Astrocyte of the hippocampus (primary cell): ENCODE measurements around the gene GPRC5C.
A peak's percentile ranks its signal among the peaks of the same experiment; 100 is the strongest.

Experiments
- DNase-seq: peaks from one replicate; pipeline ENCODE4 v3.0.0; 2011; ENCODE audit warnings: low read depth, low spot score

The GPRC5C gene

DNA sequence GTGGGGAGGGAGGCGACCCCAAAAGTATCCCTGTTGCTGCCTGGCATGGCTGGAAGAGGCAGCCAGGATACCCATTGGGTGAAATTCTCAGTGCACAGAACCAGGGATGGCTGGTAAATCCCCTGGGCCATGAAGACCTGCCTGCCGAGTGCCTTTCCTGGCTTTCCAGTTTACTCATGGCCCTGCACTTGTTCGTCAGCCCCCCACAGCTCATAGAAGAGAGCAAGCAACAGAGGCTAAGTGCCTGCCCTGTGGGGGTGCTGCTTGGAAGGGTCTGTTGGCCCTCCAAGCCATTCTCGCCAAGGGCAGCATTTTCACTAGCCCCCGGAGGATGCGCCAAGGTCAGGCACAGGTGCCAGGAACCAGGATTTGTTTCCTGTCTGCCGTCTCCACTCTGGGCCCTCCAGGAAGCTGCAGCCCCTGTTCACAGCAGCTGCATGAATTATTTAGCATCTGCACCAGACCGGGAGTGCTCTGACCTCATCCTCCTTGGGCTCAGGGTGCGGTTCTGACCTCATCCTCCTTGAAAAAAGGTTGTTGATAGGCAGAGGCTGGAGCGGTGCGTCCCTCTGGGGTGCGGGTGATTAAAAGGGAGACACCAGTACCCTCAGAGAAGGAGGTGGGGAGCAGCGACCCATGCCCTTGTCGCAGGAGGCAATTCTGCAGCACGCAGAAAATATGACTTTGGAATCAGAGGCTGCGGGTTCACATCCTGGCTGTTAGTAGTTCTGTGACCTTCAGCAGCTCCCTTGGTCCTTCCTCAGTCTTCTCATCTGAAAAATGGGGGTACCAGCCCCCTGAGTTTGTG is 20.3 kb downstream of the GPRC5C start:
- no peak for DNase-seq

DNA sequence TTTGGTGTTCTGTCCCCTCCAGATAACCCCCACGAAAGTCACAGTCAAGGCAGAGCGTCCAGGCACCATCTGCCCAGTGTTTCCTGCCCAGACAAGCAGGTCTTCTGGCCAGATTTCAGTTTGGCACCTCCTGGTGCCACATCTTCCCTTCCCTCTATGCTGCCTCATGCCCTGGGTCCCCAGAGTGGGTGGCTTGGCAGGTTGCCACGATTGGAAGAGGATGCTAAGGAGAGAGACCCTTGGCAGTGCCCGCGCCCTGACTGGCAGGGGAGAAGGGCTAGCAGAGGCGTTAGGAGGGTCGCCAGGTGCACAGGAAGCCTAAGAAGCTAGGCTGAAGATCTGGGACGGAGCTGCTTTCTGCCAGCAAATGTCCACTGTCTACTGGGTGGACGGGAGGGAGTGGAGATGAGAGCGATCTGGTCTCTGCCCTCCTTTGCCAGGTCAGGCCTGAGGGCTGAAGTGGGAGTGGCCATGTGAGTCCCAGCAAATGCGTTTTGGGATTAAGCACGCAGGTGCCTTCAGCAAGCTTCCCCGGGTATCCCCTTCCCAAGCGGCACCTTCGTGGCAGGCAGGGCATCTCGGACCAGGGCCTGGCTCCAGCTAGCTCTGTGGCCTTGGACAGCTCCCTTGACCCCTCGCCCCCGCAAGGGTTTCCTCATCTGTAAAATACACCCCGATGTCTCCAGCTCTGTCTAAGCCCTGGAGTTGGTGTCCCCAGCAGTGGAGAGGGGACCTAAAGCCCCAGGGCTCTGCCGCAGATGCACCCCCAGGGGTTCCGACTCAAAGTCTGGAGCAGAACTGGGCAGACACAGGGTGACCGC is 21.2 kb downstream of the GPRC5C start:
- no peak for DNase-seq

DNA sequence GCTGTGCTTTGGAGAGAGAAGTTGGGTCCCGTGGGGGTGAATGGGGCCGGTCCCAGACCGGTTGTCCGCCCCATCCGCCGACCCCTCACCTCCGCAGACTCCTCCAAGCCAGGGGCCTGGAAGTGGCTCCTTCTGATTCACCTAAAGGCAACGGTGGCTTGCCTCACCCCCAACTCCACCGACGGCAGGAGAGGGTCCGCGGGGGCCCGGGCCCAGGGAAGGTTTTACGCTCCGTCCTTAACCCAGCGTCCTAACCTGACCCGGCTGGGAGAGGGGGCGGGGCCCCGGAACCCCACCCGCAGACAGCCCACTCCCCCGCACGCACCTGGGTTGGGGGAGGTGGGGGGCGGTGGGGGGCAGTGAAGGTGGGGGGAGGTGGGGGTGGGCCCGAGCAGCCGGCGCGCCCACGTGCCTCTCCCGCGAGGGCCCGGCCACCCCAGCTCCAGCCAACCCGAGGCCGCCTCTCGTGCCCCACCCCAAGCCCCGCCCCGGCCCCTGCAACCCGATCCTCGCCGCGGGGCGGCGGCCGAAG is 21.8 kb downstream of the GPRC5C start:
- peak; percentile 91 for DNase-seq

DNA sequence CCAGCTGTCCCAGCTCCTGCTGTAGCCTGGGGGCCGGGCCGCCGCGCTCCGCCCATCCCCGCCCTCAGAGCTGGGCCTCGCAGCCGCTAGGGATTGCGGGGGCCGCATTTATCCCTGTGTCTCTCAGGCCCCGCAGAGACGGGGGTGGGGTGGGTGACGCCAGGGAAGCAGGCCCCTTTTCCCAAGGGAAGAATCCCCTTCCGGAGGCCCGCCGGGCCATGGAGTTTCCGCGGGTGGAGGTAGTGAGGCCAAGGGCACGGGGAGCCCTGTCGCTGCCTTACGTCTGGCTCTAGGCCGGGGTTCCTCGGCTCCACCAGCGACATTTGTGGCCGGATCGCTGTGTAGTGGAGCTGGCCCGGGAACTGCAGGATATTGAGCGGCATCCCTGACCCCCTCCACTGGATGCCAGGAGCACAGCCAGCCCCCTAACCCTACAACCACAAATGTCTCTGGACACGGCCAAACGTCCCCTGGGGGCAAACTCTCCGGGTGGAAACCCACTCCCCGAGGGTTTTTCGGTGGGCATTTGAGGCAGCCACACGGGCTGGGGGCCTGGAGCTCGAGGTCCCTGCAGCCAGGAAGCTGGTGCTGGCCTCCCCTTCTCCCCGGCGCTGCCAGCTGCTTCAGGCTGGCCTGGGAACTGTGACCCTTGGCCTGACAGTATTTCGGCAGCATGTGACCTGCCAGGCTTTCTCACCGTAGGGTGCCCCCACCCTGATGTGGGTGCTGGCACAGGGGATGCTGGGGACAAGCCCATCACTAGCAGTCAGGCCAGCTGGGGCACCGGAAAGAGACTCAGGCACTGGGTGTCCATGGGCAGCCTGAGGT is 22.5 kb downstream of the GPRC5C start:
- no peak for DNase-seq

DNA sequence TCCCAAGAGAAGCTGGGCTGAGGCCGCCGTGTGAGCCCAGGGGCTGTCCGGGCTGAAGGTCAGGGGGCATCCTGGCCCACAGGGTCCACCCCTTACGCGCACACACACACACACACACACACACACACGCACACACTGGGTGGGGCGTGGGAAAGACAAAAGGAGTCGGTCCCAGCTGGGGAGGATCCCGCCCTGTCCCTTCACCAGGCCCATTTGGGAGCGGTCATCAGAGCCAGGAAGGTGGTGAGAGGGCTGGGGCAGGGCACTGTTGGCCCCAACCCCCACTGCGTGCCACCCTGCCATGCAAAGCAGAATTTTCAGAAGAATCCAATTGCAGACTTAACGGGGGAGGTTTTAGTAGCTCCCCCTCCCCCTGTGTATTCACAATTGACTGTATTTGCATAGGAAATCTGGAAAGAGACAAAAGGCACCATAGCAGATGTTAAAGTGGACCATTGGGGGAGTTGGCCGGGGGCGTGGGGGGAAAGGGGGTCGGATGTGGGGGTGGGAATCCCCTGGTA is 23.2 kb downstream of the GPRC5C start:
- DNase-seq = no peak

DNA sequence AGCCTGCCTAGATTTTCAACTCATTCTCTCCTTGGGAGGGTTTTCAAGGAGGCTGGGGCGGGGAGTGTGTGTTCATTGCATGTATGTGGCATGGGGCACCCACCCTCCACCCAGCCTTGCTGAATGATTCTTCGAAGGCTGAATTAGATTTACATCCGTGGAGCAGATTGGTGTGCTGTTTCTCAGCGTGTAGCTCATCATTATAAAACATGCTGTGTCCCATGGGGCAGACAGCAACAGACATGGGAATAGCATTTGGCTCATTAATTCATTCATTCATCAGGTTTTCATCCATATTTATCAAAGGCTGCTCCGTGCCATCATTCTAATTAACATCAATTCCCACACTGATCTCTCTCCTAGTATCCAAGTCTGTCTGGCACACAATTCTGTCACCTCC is 23.9 kb downstream of the GPRC5C start:
- DNase-seq = no peak

DNA sequence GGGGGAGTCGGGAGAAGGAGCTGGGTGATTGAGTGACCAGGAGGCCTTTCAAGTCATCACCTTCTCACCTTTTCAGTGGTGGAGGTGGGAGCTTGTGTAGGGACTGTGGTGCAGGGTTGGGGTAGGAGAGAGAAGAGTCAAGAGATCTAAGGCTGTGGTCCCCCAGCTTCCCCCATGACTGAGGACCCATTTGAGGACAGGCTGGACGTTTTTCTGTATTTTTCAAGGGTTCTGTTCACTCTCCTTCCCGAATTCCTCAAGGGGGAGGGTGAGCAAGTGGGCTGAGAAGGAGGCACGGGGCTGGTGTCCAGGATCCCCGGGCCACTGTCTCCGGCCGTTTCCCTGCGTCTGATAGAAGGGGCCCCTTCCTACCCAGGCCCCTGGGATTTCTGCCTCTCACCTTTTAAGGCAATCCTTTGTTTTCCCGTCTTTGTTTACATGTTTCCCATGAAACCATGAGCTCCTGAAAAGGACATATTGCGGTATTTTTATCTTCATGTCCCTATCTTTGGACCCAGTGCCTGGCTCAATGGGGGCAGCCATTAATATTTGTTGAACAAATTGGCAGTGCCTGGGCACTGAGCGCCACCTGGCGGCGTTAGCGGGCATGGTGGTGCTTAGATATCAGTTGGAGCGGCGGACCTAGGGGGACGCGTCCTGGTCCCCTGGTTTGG is 25.4 kb downstream of the GPRC5C start:
- peak; percentile 77 for DNase-seq

DNA sequence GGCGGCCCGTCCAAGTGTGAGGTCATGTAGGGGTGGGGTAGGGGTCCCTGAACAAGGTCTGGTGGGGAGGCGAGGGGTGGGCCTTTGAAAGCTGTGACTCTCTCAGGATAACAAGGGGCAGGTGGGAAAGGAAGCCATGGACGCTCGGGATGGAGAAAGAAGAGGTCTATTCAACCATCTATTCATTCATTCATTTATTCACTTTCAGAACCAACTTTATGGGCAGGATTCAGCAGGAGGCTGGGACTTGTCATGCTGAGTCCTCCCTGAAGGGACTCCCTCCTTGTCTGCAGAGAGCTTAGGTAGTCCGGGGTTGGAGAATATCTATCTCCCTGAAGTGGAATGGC is 25.9 kb downstream of the GPRC5C start:
- no peak for DNase-seq

DNA sequence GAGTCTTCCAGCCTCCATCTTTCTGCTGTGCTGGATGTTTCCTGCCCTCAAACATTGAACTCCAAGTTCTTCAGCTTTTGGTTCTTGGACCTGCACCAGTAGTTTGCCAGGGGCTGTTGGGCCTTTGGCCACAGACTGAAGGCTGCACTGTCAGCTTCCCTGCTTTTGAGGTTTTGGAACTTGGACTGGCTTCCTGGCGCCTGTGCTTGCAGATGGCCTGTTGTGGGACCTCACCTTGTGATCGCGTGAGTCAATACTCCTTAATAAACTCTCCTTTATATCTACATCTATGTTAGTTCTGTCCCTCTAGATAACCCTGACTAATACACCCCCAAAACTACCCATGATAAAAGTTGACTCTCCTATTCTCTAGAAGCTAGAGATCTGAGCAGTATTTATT is 26.9 kb downstream of the GPRC5C start:
- no peak for DNase-seq

DNA sequence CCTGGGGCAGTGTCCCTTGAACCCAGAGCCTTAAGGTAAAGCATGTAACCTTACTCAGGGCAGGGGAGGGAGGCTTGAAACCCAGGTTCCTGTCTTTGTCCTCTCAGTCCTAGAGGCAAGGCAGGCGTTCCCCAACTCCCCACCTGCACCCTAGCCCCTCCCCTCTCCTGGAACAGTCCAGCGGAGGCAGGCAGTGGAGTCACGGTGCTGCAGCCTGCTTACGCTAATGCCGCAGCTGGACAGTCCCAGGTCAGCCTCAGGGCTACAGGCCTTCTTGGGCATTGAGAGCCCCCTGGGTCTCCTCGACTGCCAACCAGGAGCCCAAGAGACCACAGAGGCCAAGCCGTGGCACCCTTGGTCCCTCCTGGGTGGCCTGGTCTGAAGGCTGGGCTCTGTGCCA is 27.7 kb downstream of the GPRC5C start:
- no peak for DNase-seq

DNA sequence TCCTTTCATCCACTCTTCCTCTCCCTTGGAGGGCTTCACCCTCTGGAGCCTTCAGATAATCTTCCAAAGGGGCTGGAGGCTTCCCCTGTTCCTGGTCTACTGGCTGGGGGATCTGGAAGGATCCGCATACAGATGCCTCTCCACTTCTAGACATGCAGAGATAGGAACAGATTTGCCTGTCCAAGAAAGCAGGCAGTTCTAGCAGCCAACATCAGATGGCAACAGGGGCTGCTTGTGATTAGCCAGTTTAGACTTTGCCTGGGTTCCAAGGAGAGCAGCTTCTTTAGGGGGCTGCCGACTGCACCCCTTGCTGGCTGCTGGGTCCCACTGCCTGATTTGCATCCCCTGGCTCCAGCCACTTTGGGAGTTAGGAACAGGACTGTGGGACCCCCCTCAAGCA is 28.4 kb downstream of the GPRC5C start:
- no peak for DNase-seq

DNA sequence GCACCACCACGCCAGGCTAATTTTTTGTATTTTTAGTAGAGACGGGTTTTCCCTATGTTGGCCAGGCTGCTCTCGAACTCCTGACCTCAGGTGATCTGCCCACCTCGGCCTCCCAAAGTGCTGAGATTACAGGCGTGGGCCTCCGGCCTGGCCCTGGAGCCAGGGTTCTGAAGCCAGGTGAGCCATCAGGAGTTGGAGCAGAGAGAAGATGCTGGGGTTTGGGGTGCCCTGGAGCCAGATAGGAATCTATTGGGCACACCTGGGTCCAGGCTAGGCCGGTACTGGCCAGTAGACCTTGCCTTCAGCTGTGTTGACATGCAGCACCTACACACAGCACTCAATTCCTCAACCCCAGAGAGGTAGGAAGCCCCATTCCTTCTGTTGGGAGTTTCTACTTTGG is 29.1 kb downstream of the GPRC5C start:
- no peak for DNase-seq

DNA sequence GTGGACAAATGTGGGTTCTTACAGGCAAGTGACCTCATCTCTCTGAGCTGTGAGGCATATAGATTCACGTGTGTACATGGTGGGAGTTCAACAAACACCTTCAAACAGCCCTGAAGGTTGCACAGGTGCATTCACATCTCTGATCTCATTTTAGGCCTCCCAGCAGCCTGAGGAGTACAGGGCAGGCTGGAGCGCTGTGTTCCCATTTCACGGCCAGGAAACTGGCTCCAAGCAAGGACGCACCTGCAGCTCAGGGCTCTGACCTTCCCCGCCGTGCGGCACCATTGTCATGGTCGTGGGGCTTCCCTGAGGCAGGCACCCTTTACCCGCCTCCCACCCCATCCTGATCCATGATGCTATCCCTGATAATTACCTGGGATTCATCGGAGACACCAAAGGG is 29.7 kb downstream of the GPRC5C start:
- no peak for DNase-seq

DNA sequence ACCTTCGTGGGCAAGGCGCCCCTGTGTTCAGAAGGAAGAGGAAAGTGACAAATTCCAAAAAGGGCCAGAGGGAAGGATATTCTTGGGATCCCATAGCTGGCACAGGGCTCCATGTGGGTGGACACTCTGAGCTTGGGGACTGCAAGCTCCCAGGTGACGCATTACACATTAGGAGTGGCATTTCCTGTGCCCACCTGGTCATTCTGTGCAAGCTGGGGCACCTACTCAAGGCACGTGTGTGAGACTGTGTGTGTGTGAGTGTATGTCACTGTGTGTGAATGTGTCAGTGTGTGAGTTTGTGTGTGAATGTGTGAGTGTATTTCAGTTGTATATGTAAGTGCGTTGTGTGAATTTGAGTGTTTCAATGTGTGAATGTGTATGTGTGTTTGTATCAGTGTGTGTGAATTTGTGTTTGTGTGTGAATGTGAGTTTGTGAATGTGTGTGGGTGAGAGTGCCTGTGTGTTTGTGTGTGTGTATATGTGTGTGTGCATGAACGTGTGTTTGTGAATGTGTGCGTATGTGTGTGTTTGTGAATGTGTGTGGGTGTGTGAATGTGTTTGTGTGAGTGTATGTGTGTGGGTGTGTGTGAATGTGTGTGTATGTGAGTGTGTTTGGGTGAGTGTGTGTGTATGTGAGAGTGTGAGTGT is 33.0 kb downstream of the GPRC5C start:
- no peak for DNase-seq

DNA sequence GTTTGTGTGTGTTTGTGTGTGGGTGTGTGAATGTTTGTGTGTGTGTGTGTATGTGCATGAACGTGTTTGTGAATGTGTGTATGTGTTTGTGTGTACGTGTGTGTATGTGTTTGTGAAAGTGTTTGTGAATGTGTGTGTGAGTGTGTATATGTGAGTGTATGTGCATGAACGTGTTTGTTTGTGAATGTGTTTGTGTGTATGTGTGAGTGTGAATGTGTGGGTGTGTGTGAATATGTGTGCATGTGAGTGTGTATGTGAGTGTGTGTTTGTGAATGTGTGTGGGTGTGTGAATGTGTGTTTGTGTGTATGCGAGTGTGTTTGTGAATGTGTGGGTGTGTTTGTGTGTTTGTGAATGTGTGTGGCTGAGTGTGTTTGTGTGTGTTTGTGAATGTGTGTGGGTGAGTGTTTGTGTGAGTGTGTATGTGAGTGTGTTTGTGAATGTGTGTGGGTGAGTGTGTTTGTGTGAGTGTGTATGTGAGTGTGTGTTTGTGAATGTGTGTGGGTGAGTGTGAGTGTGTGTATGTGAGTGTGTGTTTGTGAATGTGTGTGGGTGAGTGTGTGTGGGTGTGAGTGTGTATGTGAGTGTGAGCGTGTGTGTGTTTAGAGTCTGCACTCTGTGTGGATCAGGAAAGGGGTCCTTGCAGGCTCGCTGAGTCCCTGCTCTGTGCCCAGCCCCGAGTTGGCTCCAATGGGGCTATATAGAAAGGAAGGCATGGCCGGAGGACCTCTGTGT is 33.7 kb downstream of the GPRC5C start:
- no peak for DNase-seq

DNA sequence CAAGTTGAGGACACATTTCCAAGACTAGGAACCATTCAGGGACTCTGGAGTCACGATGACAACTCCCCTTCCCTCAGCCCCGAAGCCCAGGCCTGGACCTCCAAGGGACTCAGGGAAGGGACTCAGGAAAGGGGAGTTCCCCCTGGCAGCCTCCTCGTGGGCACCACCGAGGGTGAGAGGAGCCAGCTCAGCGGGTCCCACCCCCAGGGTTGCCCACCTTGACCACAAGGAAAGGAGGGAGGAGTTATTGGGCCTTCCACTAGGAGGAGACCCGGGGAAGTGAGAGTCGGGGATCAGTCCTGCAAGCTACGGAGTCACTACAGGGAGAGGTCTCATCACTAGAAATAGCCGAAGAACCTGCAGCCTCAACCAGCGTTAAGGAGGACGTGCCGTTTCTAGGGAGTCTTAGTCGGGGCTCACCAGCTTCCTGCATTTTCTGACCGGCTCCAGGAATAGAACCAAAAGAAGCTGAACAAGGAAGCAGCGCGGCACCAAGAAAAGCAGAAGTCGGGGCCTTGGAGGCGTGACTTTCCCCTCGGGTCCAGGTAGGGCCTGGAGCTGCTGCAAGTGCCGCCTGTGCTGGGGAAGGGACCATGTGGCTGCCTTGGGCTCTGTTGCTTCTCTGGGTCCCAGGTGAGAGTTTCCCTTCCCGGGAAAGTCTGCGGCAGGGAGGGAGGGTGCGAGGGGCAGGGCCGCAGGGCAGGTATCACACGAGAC is 34.4 kb downstream of the GPRC5C start, which contains the start of gene CD300A:
Gene CD300A (plus strand): TSS at position 524 of the 717 bp plus-strand sequence. CDS start 70 bp downstream, at position 594.
- DNase-seq = no peak

DNA sequence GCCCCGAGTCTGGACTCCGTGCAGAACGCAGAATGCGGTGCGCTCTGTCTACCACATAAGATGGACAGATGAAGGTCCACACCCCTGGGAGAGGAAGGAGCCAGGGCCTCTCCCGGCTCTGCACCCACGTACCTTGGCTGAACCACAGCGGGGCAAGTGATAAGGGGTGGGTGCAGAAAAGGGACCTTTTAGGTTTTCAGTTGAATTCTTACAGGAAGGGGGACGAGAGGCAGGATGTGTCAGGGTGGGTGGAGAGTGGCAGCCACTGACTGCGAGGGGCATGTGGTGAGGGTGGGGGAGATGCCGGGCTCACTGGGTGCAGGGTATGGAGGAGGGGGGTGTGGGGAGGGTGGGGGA is 34.9 kb downstream of the GPRC5C start:
- no peak for DNase-seq

DNA sequence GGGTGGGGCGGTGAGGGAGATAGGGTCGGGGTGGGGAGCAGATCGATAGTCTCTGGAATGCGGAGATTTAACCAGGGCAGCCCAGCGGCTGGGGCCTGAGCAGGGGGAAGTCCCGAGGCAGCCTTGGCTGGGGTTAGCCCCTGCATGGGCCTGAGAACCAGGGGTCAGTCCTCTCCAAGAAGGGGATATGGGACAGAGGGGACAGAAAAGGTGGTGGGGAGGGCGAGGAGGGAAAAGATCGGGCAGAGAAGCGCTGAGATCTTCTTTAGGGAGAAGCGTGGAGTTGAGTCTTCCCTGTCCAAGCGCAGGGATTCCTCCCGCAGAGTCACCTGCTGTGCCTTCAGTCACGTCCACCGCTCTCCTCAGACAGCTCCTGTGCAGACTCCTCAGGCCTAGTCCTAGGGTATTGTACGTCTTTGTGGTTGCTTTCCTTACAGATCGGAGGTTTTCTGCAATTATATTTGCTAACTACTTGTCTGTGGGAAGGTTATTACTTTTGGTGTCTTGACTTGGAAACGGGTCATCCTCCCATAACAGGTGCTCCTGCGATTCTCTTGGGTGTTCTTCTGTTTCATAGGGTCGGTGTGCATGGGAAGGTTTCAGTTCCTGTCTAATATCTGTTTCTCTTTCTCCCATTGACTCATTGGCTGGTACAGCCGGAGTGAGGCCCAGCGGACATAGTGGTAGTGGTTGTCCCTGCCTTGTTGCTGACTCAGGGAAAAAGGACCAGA is 35.5 kb downstream of the GPRC5C start:
- no peak for DNase-seq

DNA sequence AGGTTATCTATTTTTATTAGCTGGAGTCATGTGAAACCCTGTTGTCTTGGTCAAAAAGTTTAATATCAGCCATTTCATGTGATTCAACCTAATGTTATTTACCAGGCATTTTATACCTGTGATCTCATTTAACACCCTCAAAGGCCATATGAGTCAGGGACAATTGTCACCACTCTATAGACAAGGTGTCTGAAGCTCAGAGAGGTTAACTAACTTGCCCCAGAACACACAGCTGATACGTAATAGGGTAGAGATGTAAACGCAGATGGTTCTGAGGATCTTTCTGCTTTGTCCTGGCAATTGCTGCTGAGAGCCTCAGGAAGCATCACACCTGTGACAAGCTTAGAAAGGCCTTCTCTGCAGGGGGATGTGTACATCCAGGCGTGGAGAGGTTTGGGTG is 39.5 kb downstream of the GPRC5C start:
- no peak for DNase-seq
